K562 (cell line): Measurements from ENCODE around the gene SAMD13. TPM values are rescaled to one million over a fixed set of nuclear protein-coding genes. Genes with fewer than 3 reads are reported as not detected.

Experiments
- ILF3 ChIP-seq: fragments of 450-650 bp; IDR thresholded peaks from 2 replicates; pipeline ENCODE4 v1.6.1; 2018; ENCODE audit warnings: antibody characterized with exemption, mild to moderate bottlenecking, moderate library complexity, borderline replicate concordance
- MGA ChIP-seq: fragments of 450-650 bp; IDR thresholded peaks from 2 replicates; pipeline ENCODE4 v1.6.1; 2016; ENCODE audit warnings: mild to moderate bottlenecking, moderate library complexity
- NEUROD1 ChIP-seq: fragments of 150-350 bp; IDR thresholded peaks from 2 replicates; pipeline ENCODE4 v1.6.1; 2014; ENCODE audit warnings: borderline replicate concordance, low read length, low read depth; ENCODE audit not compliant: partially characterized antibody
- PKNOX1 ChIP-seq: fragments of 450-650 bp; IDR thresholded peaks from 2 replicates; pipeline ENCODE4 v1.6.1; 2016
- RHOXF2B ChIP-seq: fragments of 250-450 bp; sonication (Bioruptor Pico); conservative IDR thresholded peaks from 2 replicates; pipeline ENCODE4 v1.5.1; 2021
- SPI1 ChIP-seq: IDR thresholded peaks from 2 replicates; pipeline ENCODE4 v1.6.1; 2011; ENCODE audit warnings: low read depth, low read length, control low read depth, borderline replicate concordance
- STAT5A ChIP-seq: IDR thresholded peaks from 2 replicates; pipeline ENCODE4 v1.6.1; 2012; ENCODE audit warnings: low read length, inconsistent platforms, borderline replicate concordance
- TCF3 ChIP-seq: sonication (generic); formaldehyde crosslinking; IDR thresholded peaks from 2 replicates; pipeline ENCODE4 v1.4.0; 2020; ENCODE audit warnings: mild to moderate bottlenecking, missing genetic modification reagents
- ZNF668 ChIP-seq: fragments of 250-450 bp; sonication (Bioruptor Pico); IDR thresholded peaks from 2 replicates; pipeline ENCODE4 v1.8.0; 2022; ENCODE audit warnings: mild to moderate bottlenecking, inconsistent platforms
- polyA plus RNA-seq, 8 experiments: library from polyadenylated mRNA; depleted of rRNA in 4 of 8; stranded (reverse) in 5 of 8; unstranded in 3 of 8; fragments of >200 nt; fragmentation: Nextera tagmentation in 2 of 8; fragmentation: Illumina TruSeq in 1 of 8; extraction: Ambion mirVana in 2 of 8; extraction: Trizol in 1 of 8; gene quantifications; 2 replicates each; pipeline versions ENCODE4 v1.2.1 to v1.2.3, GENCODE V29; 2011 to 2014; ENCODE audit warnings: inconsistent platforms in 1 of 8, missing spikeins in 1 of 8
- total RNA-seq, 7 experiments: library from RNA; depleted of rRNA in 6 of 7; stranded (reverse); fragments of >200 nt in 6 of 7; fragmentation: Illumina TruSeq in 2 of 7; extraction: Trizol in 2 of 7; gene quantifications; 2 replicates each; pipeline versions ENCODE4 v1.2.1 to v1.2.3, GENCODE V29; 2011 to 2021; ENCODE audit warnings: low replicate concordance in 1 of 7

SAMD13 gene
- total and polyA plus RNA-seq, 9 of the 15 experiments (the other 6 are each of a cell fraction or from before 2014, with no cell fraction given), result 0.78 to 2.7 (median 1.00) TPM

- no peak for TF ChIP-seq MGA
- no peak for TF ChIP-seq RHOXF2B
- TF ChIP-seq ILF3, result no peak
- TF ChIP-seq STAT5A, result no peak
- no peak for TF ChIP-seq ZNF668
- no peak for TF ChIP-seq NEUROD1
- no peak for TF ChIP-seq TCF3 (CRISPR knock-in tag)
- TF ChIP-seq SPI1, result no peak
- no peak for TF ChIP-seq PKNOX1
Observed at GRCh38 chr1:84360316-84360715, 58.8 kb downstream of the SAMD13 start (continued).
